A673 (cell line): ENCODE measurements around the gene SLC39A13. TPM values are rescaled to one million over a fixed set of nuclear protein-coding genes. Genes with fewer than 3 reads are reported as not detected.
"Not testable (repeated sequence)": the region's sequence is repeated elsewhere in the genome, so short reads cannot be mapped to it uniquely, and the experiment has no call there.

Experiments
- BruUV-seq: library from RNA; stranded (reverse); fragments of 400-500 nt; replicated peaks from 2 replicates; lab custom pipeline; 2021; lab: Mats Ljungman, UMichigan
- CTCF ChIA-PET: fragments of 300-600 bp; sonication (Branson Sonifier 250); formaldehyde crosslinking; loops from one replicate; lab custom pipeline; 2022; ENCODE audit warnings: antibody characterized with exemption; lab: Charles Lee
- POLR2A ChIA-PET: fragments of 300-600 bp; sonication (Branson Sonifier 250); formaldehyde crosslinking; loops from one replicate; lab custom pipeline; 2022; ENCODE audit warnings: antibody characterized with exemption; ENCODE audit not compliant: low non-redundant PET; lab: Charles Lee
- DNase-seq: peaks from one replicate; pipeline ENCODE4 v3.0.0-alpha.2; 2015; ENCODE audit warnings: low spot score
- H3K27ac ChIP-seq: fragments of 200-600 bp; sonication (generic); 2 replicates; pipeline ENCODE4 v1.5.1; 2016; ENCODE audit warnings: mixed run types, low read depth, mild to moderate bottlenecking, mixed read lengths, antibody characterized with exemption, low read length; ENCODE audit not compliant: poor library complexity, severe bottlenecking
- H3K27me3 ChIP-seq: fragments of 200-600 bp; sonication (generic); replicated peaks from 2 replicates; pipeline ENCODE4 v1.6.1; 2017; ENCODE audit warnings: mixed run types, low read depth, mild to moderate bottlenecking, mixed read lengths, antibody characterized with exemption, low read length; ENCODE audit not compliant: insufficient read depth, poor library complexity
- H3K36me3 ChIP-seq: fragments of 200-600 bp; sonication (generic); 2 replicates; pipeline ENCODE4 v1.6.1; 2016; ENCODE audit warnings: mixed run types, mild to moderate bottlenecking, mixed read lengths, antibody characterized with exemption, low read length; ENCODE audit not compliant: insufficient read depth, poor library complexity, severe bottlenecking
- H3K4me1 ChIP-seq: fragments of 200-600 bp; sonication (generic); 2 replicates; pipeline ENCODE4 v1.6.1; 2017; ENCODE audit warnings: mixed run types, mild to moderate bottlenecking, mixed read lengths, antibody characterized with exemption, low read length; ENCODE audit not compliant: insufficient read depth, poor library complexity, severe bottlenecking
- H3K4me3 ChIP-seq: fragments of 200-600 bp; sonication (generic); 2 replicates; pipeline ENCODE4 v1.5.1; 2016; ENCODE audit warnings: low read depth, mixed run types, mild to moderate bottlenecking, mixed read lengths, low read length; ENCODE audit not compliant: poor library complexity, severe bottlenecking
- H3K9me3 ChIP-seq: fragments of 200-600 bp; sonication (generic); 2 replicates; pipeline ENCODE4 v1.6.1; 2016; ENCODE audit warnings: mixed run types, low read depth, mild to moderate bottlenecking, mixed read lengths, antibody characterized with exemption, low read length; ENCODE audit not compliant: poor library complexity, severe bottlenecking
- EZH2 ChIP-seq: fragments of 200-600 bp; sonication (generic); IDR thresholded peaks from 2 replicates; pipeline ENCODE4 v1.6.1; 2017; ENCODE audit warnings: borderline replicate concordance, low read depth, mild to moderate bottlenecking, mixed read lengths, antibody characterized with exemption, low read length; ENCODE audit not compliant: poor library complexity, severe bottlenecking
- intact Hi-C: fragments of 100-400 bp; cut with micrococcal nuclease; formaldehyde crosslinking; loops from one replicate; pipeline ENCODE4 v1.10.0; 2022; ENCODE audit not compliant: unreplicated experiment
- total RNA-seq: library from RNA; stranded (reverse); gene quantifications from 2 replicates; pipeline ENCODE4 v1.2.3, GENCODE V29; 2021
- TF ChIP-seq, protein P1 (sequence below): fragments of 300-800, 200-600 bp; sonication (generic); conservative IDR thresholded peaks from 2 replicates; pipeline ENCODE4 v1.5.1; 2017; ENCODE audit warnings: low read depth, mild to moderate bottlenecking, antibody characterized with exemption, low read length, moderate library complexity, mixed read lengths

Gene SLC39A13
- total RNA-seq, 1 experiment from 2014 or later = 53.3 TPM

DNA sequence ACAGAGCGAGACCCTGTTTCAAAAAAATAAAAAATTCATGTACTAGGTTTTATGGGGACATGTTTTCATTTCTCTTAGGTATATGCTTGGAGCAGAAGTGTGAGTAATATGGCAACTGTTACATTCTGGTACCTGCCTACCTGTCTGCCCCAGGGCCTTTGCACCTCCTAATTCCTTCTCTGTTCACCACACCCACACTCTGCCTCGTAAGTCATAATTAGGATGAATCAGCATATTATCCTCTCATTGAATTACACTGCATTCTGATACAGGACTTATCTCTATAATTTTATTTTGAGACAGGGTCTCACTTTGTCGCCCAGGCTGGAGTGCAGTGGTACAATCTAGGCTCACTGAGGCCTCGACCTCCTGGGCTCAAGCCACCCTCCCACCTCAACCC, 43.6 kb downstream of the SLC39A13 start:
- Histone ChIP-seq H3K27me3 (no peaks in the 10 kb centered on the region), H3K9me3 (no peaks in the 10 kb centered on the region), H3K4me1 (no peaks in the 10 kb centered on the region), H3K4me3 (no peak overlapping the region), H3K27ac (no peak overlapping the region), H3K36me3 (no peaks in the 10 kb centered on the region)
- intact Hi-C loops = loop anchor here (5.0 kb wide), 1 partner anchor 275 kb away; the partner anchor contains the start of gene ARFGAP2
- no peak for DNase-seq
- BruUV-seq = no TSS peak
- TF ChIP-seq, protein P1, sequence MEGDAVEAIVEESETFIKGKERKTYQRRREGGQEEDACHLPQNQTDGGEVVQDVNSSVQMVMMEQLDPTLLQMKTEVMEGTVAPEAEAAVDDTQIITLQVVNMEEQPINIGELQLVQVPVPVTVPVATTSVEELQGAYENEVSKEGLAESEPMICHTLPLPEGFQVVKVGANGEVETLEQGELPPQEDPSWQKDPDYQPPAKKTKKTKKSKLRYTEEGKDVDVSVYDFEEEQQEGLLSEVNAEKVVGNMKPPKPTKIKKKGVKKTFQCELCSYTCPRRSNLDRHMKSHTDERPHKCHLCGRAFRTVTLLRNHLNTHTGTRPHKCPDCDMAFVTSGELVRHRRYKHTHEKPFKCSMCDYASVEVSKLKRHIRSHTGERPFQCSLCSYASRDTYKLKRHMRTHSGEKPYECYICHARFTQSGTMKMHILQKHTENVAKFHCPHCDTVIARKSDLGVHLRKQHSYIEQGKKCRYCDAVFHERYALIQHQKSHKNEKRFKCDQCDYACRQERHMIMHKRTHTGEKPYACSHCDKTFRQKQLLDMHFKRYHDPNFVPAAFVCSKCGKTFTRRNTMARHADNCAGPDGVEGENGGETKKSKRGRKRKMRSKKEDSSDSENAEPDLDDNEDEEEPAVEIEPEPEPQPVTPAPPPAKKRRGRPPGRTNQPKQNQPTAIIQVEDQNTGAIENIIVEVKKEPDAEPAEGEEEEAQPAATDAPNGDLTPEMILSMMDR = no peak
- no peak for TF ChIP-seq EZH2
- POLR2A ChIA-PET = no interaction called here
- CTCF ChIA-PET = no interaction called here

DNA sequence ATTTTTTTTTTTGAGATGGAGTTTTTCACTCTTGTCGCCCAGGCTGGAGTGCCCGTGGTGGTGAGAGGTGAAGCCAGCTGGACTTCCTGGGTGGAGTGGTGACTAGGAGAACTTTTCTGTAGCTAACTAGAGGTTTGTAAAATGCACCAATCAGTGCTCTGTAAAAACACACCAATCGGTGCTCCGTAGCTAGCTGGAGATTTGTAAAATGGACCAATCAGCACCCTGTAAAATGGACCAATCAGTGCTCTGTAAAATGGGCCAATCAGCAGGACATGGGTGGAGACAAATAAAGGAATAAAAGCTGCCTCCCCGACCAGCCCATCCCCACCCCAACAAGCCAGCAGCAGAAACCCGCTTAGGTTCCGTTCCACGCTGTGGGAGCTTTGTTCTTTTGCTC, 45.0 kb downstream of the SLC39A13 start:
- no peak for TF ChIP-seq EZH2
- TF ChIP-seq, protein P1 = no peak
- CTCF ChIA-PET = no interaction called here
- Histone ChIP-seq H3K27ac (no peak overlapping the region), H3K9me3 (no peaks in the 10 kb centered on the region), H3K4me1 (no peaks in the 10 kb centered on the region), H3K4me3 (no peak overlapping the region), H3K27me3 (no peaks in the 10 kb centered on the region), H3K36me3 (no peaks in the 10 kb centered on the region)
- no TSS peak for BruUV-seq
- peak; percentile 46 for DNase-seq
- POLR2A ChIA-PET = no interaction called here
- intact Hi-C loops = loop anchor here (5.0 kb wide), 1 partner anchor 276 kb away; the partner anchor contains the start of gene ARFGAP2

DNA sequence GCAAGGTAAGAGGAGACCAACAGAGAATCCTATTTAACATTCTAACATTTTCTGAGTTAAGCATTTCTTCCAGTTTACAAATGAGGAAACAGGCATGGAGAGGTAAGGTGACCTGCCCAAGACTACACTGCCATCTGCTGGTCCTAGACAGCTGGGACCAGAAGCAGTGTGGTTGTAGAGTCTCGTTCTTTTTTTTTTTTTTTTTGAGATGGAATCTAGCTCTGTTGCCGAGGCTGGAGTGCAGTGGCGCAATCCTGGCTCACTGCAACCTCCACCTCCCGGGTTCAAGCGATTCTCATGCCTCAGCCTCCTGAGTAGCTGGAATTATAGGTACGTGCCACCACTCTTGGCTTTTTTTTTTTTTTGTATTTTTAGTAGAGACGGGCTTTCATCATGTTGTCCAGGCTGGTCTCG, 45.9 kb downstream of the SLC39A13 start:
- not testable (repeated sequence) for H3K4me1 ChIP-seq, H3K9me3 ChIP-seq, H3K36me3 ChIP-seq, H3K27ac ChIP-seq, H3K4me3 ChIP-seq, H3K27me3 ChIP-seq, BruUV-seq
- DNase-seq = peak; percentile 96
- ChIA-PET POLR2A (interaction anchor here (0.6 to 1.0 kb wide), 7 partner anchors 13 to 275 kb away, joined by 3 to 11 read pairs (median 7); no protein-coding TSS in a partner anchor), CTCF (interaction anchor here (0.5 to 1.1 kb wide), 39 partner anchors 8 to 1093 kb away, joined by 3 to 23 read pairs (median 4); partner anchors contain the start of gene AGBL2)
- TF ChIP-seq, protein P1 = peak; percentile 99
- intact Hi-C loops = loop anchor here (1.0 to 5.0 kb wide), 2 partner anchors 80 to 277 kb away; partner anchors contain the start of gene ARFGAP2
